ENCODE measurements around the gene BRAP. TPM values are rescaled to one million over a fixed set of nuclear protein-coding genes. Genes with fewer than 3 reads are reported as not detected.

The BRAP gene
- total and polyA plus RNA-seq, 10 of the 15 experiments (the other 5 are each of a cell fraction or from before 2014, with no cell fraction given), result 2.3 to 28.2 (median 17.8) TPM

DNA sequence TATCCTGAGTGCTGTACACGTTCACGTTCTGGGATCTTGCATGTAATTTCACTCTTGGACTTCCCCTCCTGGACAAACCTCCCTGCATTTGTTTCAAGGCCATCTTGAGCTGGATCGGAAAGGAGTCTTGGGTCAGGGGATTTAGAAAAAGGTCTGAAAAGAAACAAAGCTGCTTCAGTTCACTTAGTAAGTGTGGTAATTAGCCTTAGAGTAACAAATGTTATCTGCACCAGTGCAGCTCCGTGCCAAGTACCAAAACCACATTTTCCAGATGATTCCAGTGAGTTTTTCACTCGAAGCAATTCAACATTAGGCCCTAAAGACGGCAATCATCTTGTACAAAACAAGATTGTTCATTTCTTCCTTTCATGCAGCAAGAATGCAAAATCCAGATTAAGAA, 47.2 kb downstream of the BRAP start (continued):
- TF ChIP-seq TARDBP (IDR thresholded peaks at IDR 0.05; ENCODE audit: borderline replicate concordance) (no peak), FOXM1 (IDR thresholded peaks at IDR 0.05; ENCODE audit: low read depth, low read length) (no peak), RELA (IDR thresholded peaks at IDR 0.05; ENCODE audit: borderline replicate concordance, partially characterized antibody) (no peak), CBX3 (IDR thresholded peaks at IDR 0.05; ENCODE audit: borderline replicate concordance, low read depth) (no peak), REST (IDR thresholded peaks at IDR 0.05; ENCODE audit: low read depth, low read length) (no peak), PAX8 (IDR thresholded peaks at IDR 0.05) (no peak)

DNA sequence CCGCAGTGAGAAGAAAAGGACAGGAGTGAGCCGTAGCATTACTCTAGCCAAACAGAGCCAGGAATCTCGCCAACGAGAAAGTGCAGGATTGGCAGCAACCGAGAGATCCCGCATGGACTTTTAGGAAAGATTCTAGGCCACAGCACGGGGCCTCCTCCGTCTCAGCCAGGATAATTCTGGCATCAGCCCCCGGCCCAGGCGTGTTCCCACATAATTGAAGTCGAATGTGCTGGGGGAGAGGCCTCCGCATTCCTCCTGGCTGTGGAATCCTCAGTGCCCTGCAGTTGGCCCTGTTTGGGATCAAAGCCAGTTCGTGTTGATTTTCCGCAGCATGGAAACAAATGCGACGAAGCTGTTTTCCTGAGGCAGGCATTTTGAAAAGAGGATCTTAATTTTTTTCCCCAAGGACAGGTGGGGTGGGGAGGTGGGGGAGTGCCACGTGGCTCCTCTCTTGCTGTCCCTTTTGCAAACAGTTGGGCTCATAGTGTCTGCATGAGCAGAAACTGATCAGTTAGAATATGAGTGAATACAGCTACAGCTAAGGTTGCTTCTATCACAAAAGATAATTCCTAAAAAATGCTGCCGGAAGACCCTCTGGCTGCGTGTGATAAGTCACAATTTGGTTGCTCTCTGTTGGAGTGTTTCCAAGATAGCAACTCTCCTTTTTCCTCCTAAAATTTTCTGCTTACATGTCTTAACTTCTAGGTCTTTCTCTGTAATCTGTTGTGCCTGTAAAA, 49.4 kb downstream of the BRAP start:
- no peak for DNase-seq (ENCODE audit: low read depth, low spot score)
- Histone ChIP-seq H3K79me2 (ENCODE audit: control insufficient read depth, insufficient read depth, low read length) (no peaks in the 10 kb centered on the region), H3K9me3 (replicated peaks; ENCODE audit: control insufficient read depth, insufficient read depth, low read length) (no peaks in the 10 kb centered on the region), H3K36me3 (ENCODE audit: control insufficient read depth in 2 of 2, insufficient read depth in 2 of 2, low read length in 1 of 2) (no peaks in the 10 kb centered on the region), H3K27ac (ENCODE audit: control insufficient read depth, insufficient read depth) (no peak overlapping the region), H3K4me2 (ENCODE audit: control insufficient read depth, insufficient read depth) (no peak overlapping the region), H4K20me1 (ENCODE audit: control insufficient read depth, insufficient read depth) (no peaks in the 10 kb centered on the region), H3K9ac (ENCODE audit: control insufficient read depth, insufficient read depth, low read length) (no peak overlapping the region), H3K4me3 (no peak overlapping the region), H2AFZ (ENCODE audit: control insufficient read depth, low read depth, low read length) (no peak overlapping the region), H3K4me1 (ENCODE audit: control insufficient read depth, insufficient read depth, low read length) (no peaks in the 10 kb centered on the region), H3K27me3 (replicated peaks in 1 of 2; ENCODE audit: control insufficient read depth in 2 of 2, insufficient read depth in 2 of 2, low read length in 1 of 2) (no peaks in the 10 kb centered on the region)
- WGBS (ENCODE audit: insufficient coverage, insufficient replicate concordance, low lambda C conversion rate, missing lambda C conversion rate), result 82% methylated on average over 18 of the region's 19 CpGs
- no peak for FAIRE-seq
- POLR2A ChIA-PET, result no interaction called here
- SMC1A ChIA-PET (ENCODE audit: uncharacterized antibody, unreplicated experiment), result no interaction called here
- CTCF ChIA-PET, result no interaction called here
- intact Hi-C loops (cut with micrococcal nuclease; ENCODE audit: unreplicated experiment) (no loop called here), in situ Hi-C loops (cut with MboI) (no loop called here)
- no TSS peak for BruUV-seq (replicated peaks)
- no peak for ATAC-seq
- RAD21 ChIA-PET (ENCODE audit: unreplicated experiment), result no interaction called here
- no peak for TF ChIP-seq IKZF2 (IDR thresholded peaks at IDR 0.05)
- TF ChIP-seq MTA2 (IDR thresholded peaks at IDR 0.05; ENCODE audit: low read depth), result no peak
- TF ChIP-seq POLR2AphosphoS2 (IDR thresholded peaks at IDR 0.05; ENCODE audit: low read depth, low read length), result no peak
- TF ChIP-seq TCF3 (IDR thresholded peaks at IDR 0.05; ENCODE audit: borderline replicate concordance, insufficient read depth, low read depth, low read length), result no peak
- no peak for TF ChIP-seq NFIC (IDR thresholded peaks at IDR 0.05; ENCODE audit: low read depth, low read length)
- TF ChIP-seq SMC3 (IDR thresholded peaks at IDR 0.05; ENCODE audit: borderline replicate concordance, low read length), result no peak
- TF ChIP-seq, protein P1, sequence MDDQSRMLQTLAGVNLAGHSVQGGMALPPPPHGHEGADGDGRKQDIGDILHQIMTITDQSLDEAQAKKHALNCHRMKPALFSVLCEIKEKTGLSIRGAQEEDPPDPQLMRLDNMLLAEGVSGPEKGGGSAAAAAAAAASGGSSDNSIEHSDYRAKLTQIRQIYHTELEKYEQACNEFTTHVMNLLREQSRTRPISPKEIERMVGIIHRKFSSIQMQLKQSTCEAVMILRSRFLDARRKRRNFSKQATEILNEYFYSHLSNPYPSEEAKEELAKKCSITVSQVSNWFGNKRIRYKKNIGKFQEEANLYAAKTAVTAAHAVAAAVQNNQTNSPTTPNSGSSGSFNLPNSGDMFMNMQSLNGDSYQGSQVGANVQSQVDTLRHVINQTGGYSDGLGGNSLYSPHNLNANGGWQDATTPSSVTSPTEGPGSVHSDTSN (IDR thresholded peaks at IDR 0.05; ENCODE audit: insufficient replicate concordance, low read depth, low read length), result no peak
- TF ChIP-seq SP1 (IDR thresholded peaks at IDR 0.05; ENCODE audit: low read depth, low read length), result no peak
- TF ChIP-seq, protein P2, sequence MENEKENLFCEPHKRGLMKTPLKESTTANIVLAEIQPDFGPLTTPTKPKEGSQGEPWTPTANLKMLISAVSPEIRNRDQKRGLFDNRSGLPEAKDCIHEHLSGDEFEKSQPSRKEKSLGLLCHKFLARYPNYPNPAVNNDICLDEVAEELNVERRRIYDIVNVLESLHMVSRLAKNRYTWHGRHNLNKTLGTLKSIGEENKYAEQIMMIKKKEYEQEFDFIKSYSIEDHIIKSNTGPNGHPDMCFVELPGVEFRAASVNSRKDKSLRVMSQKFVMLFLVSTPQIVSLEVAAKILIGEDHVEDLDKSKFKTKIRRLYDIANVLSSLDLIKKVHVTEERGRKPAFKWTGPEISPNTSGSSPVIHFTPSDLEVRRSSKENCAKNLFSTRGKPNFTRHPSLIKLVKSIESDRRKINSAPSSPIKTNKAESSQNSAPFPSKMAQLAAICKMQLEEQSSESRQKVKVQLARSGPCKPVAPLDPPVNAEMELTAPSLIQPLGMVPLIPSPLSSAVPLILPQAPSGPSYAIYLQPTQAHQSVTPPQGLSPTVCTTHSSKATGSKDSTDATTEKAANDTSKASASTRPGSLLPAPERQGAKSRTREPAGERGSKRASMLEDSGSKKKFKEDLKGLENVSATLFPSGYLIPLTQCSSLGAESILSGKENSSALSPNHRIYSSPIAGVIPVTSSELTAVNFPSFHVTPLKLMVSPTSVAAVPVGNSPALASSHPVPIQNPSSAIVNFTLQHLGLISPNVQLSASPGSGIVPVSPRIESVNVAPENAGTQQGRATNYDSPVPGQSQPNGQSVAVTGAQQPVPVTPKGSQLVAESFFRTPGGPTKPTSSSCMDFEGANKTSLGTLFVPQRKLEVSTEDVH (IDR thresholded peaks at IDR 0.05; ENCODE audit: low read depth, partially characterized antibody), result no peak
- TF ChIP-seq ZNF217 (IDR thresholded peaks at IDR 0.05), result no peak
- no peak for TF ChIP-seq RELA (IDR thresholded peaks at IDR 0.05; ENCODE audit: borderline replicate concordance, partially characterized antibody)

Measured in GM12878 (cell line).